ENCODE data around the gene ERP27. TPM values are rescaled to one million over a fixed set of nuclear protein-coding genes. Genes with fewer than 3 reads are reported as not detected.

Gene ERP27
- total RNA-seq, 1 donor, result not detected

GRCh38 chr12:14956905-14957304 is 18.6 kb upstream of the ERP27 start:
- Histone ChIP-seq H3K36me3 (ENCODE audit: insufficient read depth, low read length) (no peaks in the 10 kb centered on the region), H3K79me2 (ENCODE audit: insufficient read depth, low read length) (no peaks in the 10 kb centered on the region), H4K20me1 (ENCODE audit: insufficient read depth, low read length) (no peaks in the 10 kb centered on the region), H3K4me3 (ENCODE audit: insufficient read depth, low read length) (no peak overlapping the region), H3K4me2 (ENCODE audit: insufficient read depth, low read length) (no peak overlapping the region), H3K27me3 (ENCODE audit: insufficient read depth, low read length) (no peaks in the 10 kb centered on the region), H3K9me3 (ENCODE audit: low read depth, low read length) (no peaks in the 10 kb centered on the region), H3K27ac (ENCODE audit: low read depth, low read length) (no peak overlapping the region), H2AFZ (ENCODE audit: low read length) (no peak overlapping the region), H3K4me1 (ENCODE audit: insufficient read depth, low read length) (peaks cover 22% of the 10 kb centered on the region)
- no peak for DNase-seq (ENCODE audit: insufficient read length, low spot score, missing footprints)
- no peak for TF ChIP-seq CTCF (IDR thresholded peaks at IDR 0.05; ENCODE audit: extremely low read depth, low read depth, low read length)

- H3K79me2 ChIP-seq (ENCODE audit: insufficient read depth, low read length), result no peaks in the 10 kb centered on the region
- H3K4me2 ChIP-seq (ENCODE audit: insufficient read depth, low read length), result no peak overlapping the region
- no peak for TF ChIP-seq CTCF (IDR thresholded peaks at IDR 0.05; ENCODE audit: extremely low read depth, low read depth, low read length)
- no peak overlapping the region for H3K27ac ChIP-seq (ENCODE audit: low read depth, low read length)
- no peak overlapping the region for H3K4me3 ChIP-seq (ENCODE audit: insufficient read depth, low read length)
- H3K36me3 ChIP-seq (ENCODE audit: insufficient read depth, low read length), result no peaks in the 10 kb centered on the region
- no peak overlapping the region for H2AFZ ChIP-seq (ENCODE audit: low read length)
- H3K27me3 ChIP-seq (ENCODE audit: insufficient read depth, low read length), result no peaks in the 10 kb centered on the region
- no peak for DNase-seq (ENCODE audit: insufficient read length, low spot score, missing footprints)
- H4K20me1 ChIP-seq (ENCODE audit: insufficient read depth, low read length), result no peaks in the 10 kb centered on the region
- H3K4me1 ChIP-seq (ENCODE audit: insufficient read depth, low read length), result peaks cover 29% of the 10 kb centered on the region
- H3K9me3 ChIP-seq (ENCODE audit: low read depth, low read length), result no peaks in the 10 kb centered on the region
Observed at GRCh38 chr12:14956024-14956891, 17.9 kb upstream of the ERP27 start.

GRCh38 chr12:14954269-14954668 is 15.9 kb upstream of the ERP27 start:
- Histone ChIP-seq H3K36me3 (ENCODE audit: insufficient read depth, low read length) (no peaks in the 10 kb centered on the region), H3K4me1 (ENCODE audit: insufficient read depth, low read length) (peaks cover 21% of the 10 kb centered on the region), H3K27me3 (ENCODE audit: insufficient read depth, low read length) (no peaks in the 10 kb centered on the region), H3K9me3 (ENCODE audit: low read depth, low read length) (no peaks in the 10 kb centered on the region), H3K4me3 (ENCODE audit: insufficient read depth, low read length) (no peak overlapping the region), H3K27ac (ENCODE audit: low read depth, low read length) (no peak overlapping the region), H3K4me2 (ENCODE audit: insufficient read depth, low read length) (no peak overlapping the region), H3K79me2 (ENCODE audit: insufficient read depth, low read length) (no peaks in the 10 kb centered on the region), H2AFZ (ENCODE audit: low read length) (no peak overlapping the region), H4K20me1 (ENCODE audit: insufficient read depth, low read length) (no peaks in the 10 kb centered on the region)
- no peak for TF ChIP-seq CTCF (IDR thresholded peaks at IDR 0.05; ENCODE audit: extremely low read depth, low read depth, low read length)
- no peak for DNase-seq (ENCODE audit: insufficient read length, low spot score, missing footprints)

GRCh38 chr12:14953752-14954151 is 15.4 kb upstream of the ERP27 start:
- peaks cover 26% of the 10 kb centered on the region for H3K4me1 ChIP-seq (ENCODE audit: insufficient read depth, low read length)
- no peaks in the 10 kb centered on the region for H3K27me3 ChIP-seq (ENCODE audit: insufficient read depth, low read length)
- H3K79me2 ChIP-seq (ENCODE audit: insufficient read depth, low read length), result no peaks in the 10 kb centered on the region
- no peak overlapping the region for H3K4me2 ChIP-seq (ENCODE audit: insufficient read depth, low read length)
- H4K20me1 ChIP-seq (ENCODE audit: insufficient read depth, low read length), result no peaks in the 10 kb centered on the region
- no peak overlapping the region for H3K4me3 ChIP-seq (ENCODE audit: insufficient read depth, low read length)
- TF ChIP-seq CTCF (IDR thresholded peaks at IDR 0.05; ENCODE audit: extremely low read depth, low read depth, low read length), result no peak
- no peaks in the 10 kb centered on the region for H3K36me3 ChIP-seq (ENCODE audit: insufficient read depth, low read length)
- no peak for DNase-seq (ENCODE audit: insufficient read length, low spot score, missing footprints)
- H3K9me3 ChIP-seq (ENCODE audit: low read depth, low read length), result no peaks in the 10 kb centered on the region
- H2AFZ ChIP-seq (ENCODE audit: low read length), result peak overlapping the region; percentile 46
- no peak overlapping the region for H3K27ac ChIP-seq (ENCODE audit: low read depth, low read length)
